HG02938 (cell line): ENCODE measurements around the gene YIF1A.
"Not testable (repeated sequence)": the region's sequence is repeated elsewhere in the genome, so short reads cannot be mapped to it uniquely, and the experiment has no call there.

ENCODE experiments used
- ATAC-seq: cut with Tn5 transposase; IDR thresholded peaks from one replicate; pipeline ENCODE4 v1.9.1; 2021; ENCODE audit warnings: mild to moderate bottlenecking, moderate library complexity; ENCODE audit not compliant: unreplicated experiment

YIF1A gene

DNA sequence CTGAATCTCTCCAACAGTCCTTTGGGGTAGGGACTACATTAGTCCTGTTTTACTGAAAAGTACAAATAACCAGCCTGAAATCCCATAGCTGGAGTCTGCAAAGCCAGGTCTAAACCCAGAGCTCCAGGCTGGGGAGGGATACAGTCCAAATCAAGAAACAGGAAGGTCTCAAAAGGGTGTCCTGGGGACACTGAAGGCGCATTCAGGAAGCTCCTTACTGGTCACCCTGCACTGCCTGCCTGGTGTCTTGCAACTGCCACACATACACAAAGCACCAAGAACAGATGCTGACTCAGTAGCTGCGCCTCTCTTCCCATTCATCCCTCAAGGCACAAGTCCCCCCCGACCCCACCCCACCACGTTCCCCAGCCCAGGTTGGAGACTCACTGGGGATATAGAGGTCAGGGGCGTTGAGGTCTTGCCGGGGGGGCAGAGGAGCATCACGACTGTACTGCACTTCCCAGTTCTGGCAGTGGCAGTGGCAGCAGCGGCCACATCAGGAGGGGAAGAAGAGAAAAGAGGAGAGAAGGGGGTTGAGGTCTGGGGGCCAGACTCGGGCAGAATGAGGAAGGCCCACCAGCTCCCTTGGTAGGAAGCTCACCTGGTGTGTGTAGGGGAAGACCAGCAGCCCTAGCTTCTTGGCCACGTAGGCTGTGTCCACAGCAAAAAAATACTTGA lies 1.6 kb downstream of the YIF1A start:
- ATAC-seq: no peak

- no peak for ATAC-seq
Observed at GRCh38 chr11:66286699-66287098, 2.2 kb downstream of the YIF1A start.

GRCh38 chr11:66285250-66285947 lies 3.5 kb downstream of the YIF1A start:
- ATAC-seq: no peak

- no peak for ATAC-seq
Observed at GRCh38 chr11:66284526-66285078, 4.3 kb downstream of the YIF1A start.

DNA sequence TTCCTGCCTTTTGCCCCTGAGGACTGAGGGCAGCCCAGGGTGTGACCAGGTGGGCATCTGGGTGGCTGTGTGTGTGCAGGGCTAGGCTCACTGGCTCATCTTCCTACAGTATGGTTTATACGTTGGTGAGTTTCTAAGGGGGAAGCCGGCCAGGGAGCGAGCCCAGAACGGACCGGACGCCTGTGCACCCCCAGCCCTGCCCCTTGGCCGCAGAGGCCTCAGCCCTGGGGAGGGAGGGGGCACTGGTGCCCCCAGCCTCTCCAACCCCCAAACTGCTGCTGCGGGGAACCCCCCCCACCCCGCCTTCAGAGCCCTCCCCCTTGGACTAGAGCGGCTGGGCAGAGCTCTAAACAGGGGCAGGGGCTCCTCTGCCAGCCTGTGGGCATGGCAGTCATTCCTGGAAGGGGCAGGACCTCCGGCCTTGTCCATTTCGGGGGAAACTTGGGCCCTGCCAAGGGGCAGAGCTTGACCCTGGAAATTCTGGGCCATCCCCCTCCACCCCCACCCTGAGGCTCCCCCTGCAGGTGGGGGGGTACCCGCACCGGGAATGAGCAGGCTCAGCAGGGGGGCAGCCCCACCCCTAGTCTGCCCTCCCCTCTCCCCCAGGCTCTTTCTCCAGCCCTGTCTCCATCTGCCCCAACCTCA lies 5.4 kb downstream of the YIF1A start:
- no peak for ATAC-seq

DNA sequence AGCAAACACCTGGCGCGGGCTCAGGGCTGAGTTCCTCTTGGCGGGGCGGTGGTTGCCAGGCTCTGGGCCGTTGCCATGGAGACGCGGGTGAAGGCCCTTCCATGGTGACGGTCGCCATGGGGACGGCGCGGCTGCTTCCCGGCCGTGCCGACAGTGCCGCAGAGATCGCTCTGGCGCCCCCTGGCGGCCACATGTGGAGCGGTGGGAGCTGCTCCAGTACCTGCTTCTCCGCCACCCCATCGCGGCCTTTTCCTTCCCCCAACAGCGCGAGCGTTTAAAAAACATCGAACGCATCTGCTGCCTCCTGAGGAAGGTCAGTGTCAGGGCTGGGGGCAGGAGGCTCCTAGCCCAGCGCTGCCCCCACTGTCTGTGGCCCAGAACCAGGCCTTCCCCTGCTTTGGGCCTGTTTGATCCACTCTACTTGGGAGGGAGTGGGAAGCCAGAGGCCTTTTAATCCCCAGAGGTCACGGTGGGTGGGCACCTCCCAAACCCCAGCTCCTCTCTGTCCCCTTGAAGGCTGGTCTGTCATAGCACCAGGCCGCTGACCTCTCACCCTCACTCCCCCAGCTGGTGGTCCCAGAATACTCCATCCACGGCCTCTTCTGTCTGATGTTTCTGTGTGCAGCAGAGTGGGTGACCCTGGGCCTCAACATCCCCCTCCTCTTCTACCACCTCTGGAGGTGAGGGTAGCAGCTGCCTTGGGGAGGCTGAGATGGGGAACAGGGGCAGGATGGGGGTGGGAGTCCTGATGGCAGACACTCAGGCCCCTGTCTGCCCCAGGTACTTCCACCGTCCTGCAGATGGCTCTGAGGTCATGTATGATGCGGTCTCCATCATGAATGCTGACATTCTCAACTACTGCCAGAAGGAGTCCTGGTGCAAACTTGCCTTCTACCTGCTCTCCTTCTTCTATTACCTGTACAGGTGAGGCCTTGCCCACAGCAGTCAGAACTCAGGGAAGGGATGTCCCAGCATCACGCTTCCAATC lies 6.2 kb downstream of the YIF1A start:
- peak; percentile 74 for ATAC-seq

DNA sequence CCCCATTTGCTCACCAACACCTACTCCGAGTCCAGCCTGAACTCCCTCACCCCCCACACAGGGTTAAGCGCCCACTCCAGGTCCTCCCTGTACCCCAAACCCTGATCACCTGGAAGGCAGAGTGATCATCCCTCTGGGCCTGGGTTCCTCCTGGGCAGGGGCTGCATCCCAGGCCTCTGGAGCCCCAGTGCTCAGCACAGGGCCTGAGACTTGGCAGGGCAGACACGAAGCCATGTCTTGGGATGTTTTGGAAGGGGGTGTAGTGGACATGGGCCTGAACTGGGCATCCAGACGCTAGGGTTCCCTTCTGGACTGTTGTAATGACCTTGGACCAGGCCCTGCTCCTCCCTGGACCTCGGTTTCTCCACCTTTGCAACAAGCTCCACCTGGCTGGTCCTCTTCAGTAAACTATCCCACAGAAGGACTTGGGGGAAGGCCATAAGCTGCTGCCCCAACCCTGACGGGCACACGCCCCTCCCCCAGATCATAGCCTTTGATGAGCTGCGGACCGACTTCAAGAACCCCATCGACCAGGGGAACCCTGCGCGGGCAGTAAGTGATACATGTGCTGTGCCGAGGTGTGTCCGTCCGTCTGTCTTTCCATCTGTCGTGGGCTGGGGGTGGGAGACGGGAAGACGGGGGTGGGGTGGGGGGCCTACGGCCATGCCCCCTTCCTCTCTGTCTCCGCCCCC lies 7.0 kb downstream of the YIF1A start:
- peak; percentile 14 for ATAC-seq

DNA sequence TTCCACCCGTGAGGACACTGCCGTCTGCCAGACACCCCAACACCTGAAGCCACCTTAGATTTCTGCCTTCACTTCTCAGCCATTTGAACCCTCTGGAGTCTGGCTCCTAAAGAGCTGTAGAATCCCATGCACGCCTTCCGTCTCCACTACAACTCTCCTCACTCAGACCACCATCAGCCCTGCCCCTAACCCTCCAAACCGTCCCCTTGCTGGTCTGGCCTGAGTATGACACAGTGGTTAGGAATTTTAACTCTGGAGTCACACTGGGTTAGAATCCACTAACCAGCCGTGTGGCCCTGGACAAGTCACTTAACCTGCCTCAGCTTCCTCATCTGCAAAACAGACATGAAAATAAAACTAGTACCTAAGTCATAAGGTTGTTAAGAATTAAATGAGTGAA lies 7.9 kb downstream of the YIF1A start:
- no peak for ATAC-seq

- no peak for ATAC-seq
Observed at GRCh38 chr11:66280428-66280827, 8.5 kb downstream of the YIF1A start.

GRCh38 chr11:66279092-66279734 lies 9.7 kb downstream of the YIF1A start:
- no peak for ATAC-seq

DNA sequence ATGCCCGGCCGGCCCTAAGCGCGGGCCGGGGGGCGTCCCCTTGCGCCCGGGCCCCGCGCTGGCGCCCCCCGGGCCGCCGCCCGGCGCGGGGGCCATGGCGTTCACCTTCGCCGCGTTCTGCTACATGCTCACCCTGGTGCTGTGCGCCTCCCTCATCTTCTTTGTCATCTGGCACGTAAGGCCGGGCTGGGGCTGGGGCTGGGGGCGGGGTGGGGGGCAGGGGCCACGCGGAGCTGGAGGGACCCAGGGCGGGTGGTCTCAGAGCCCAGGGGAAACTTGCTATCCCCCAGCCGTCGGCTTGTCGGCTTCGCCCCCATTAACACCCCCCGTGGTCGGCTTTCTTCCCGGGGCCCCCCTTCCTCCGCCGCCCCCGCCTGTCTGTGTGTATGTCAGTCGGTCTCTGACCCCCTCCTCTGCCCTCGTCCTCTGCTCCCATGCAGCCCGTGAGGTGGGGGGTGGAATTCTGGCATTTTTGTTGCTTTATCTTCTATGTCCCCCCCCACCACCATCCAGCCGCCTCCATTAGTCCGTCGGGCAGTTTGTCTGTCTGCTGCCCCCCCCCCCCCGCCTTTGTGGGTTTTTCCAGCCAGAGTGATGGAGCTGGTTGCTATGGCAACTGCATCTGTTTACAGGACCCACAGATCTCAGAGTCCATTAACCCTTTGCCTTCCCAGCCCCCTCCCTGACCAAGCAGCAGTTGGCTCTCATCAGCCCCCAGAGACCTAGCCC lies 10.4 kb downstream of the YIF1A start:
- ATAC-seq: no peak

DNA sequence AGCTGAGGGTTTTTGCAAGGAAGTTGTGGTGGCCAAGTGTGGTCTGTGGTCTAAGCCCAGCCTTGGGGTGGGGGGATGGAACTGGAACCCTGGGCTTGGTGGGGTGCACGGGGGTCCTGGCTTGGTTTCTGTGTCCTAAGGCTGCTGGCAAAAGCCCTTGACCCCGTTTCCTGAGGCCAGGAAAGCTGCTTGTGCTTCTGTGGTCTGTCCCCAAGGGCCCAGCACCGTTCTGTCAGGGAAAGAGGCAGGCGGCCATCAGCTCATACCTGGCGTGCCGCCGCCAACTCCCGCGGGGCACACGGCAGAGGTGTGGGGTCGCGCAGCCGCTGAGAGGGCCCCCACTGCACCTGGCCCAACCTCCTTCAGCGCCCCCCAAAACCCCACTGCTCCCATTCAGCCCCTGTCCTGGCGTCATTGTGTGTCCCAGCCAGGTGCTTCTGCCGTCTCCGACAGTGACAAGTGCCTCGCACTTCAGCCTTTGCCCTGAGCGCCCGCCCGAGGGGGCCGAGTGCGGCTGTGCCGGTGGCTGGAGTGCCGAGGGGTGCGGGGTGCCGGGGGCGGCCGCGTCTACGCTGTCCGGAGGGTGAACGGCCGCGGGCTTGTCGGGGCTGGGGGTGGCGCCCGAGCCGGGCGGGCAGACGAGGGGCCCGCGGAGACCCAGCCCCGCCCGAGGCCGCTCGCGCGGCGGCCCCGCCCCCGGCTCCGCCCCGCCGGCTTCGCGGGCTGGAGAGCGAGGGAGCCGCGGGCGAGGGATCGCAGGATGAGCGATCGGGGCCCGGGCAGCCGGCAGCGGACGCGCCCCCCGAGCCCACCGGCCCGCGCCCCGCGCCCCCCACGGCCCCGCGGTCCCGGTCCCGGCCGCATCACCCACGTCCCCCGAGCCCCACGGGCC lies 11.2 kb downstream of the YIF1A start, which contains the start of gene CNIH2:
Gene CNIH2 (plus strand): TSS at position 705 of the 892 bp plus-strand sequence. CDS start 282 bp downstream, outside the sequence.
- ATAC-seq: no peak

GRCh38 chr11:66277064-66277463 lies 11.9 kb downstream of the YIF1A start:
- ATAC-seq: not testable (repeated sequence)

- ATAC-seq: not testable (repeated sequence)
Observed at GRCh38 chr11:66276619-66277018, 12.3 kb downstream of the YIF1A start.

GRCh38 chr11:66275984-66276612 lies 12.8 kb downstream of the YIF1A start:
- no peak for ATAC-seq

DNA sequence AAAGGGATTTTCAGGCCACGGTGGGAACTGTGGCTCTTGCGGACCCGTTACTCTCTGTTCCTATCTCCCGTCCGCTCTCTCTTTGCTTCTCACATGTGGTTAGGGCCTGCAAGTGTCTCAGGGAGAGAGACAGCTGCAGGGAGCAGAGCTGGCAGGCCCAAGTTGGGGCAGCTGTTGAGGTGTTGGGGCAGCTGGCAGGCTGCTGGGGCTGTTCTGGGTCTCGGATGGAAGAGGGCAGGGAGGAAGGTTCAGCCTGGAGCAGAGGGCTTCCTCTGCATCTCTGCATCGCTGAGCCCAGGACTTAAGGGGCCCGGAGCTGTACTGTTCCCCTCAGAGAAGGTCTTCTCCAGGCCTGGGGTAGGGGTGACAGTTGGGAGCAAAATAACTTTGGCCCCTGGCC lies 13.5 kb downstream of the YIF1A start:
- no peak for ATAC-seq

GRCh38 chr11:66274219-66274618 lies 14.7 kb downstream of the YIF1A start:
- no peak for ATAC-seq
